ENCODE results near the gene RNF41.

The RNF41 gene

DNA sequence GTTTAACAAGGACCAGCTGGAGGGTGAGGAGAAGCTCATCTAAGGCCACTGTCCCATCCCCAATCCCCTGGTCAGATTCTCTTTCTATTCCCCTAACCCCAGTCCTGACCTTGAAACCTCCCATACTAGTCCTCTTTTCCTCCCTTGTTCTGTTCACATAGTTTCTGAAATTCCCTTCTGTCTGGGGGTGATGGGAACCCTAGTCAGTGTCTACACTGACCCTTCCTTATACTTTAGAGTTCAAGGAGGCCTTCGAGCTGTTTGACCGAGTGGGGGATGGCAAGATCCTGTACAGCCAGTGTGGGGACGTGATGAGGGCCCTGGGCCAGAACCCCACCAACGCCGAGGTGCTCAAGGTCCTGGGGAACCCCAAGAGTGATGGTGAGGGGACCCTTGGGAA lies 66.9 kb downstream of the RNF41 start:
- Histone ChIP-seq H3K9ac (ENCODE audit: low read length) (no peak overlapping the region), H3F3A (ENCODE audit: insufficient read depth, low read length) (peaks cover 31% of the 10 kb centered on the region), H3K9me3 (replicated peaks; ENCODE audit: insufficient read depth, low read length) (no peaks in the 10 kb centered on the region), H3K4me2 (ENCODE audit: low read depth, low read length) (no peak overlapping the region), H3K9me2 (replicated peaks; ENCODE audit: insufficient read depth, low read length) (no peaks in the 10 kb centered on the region), H3K79me2 (ENCODE audit: low read length) (peaks cover 32% of the 10 kb centered on the region), H2AFZ (ENCODE audit: low read length) (no peak overlapping the region), H3K36me3 (replicated peaks; ENCODE audit: insufficient read depth, low read length) (no peaks in the 10 kb centered on the region; the same call in 1 of the 2 replicates), H3K27ac (ENCODE audit: low read length) (no peak overlapping the region), H4K20me1 (ENCODE audit: insufficient read depth, low read length) (no peaks in the 10 kb centered on the region), H3K4me1 (ENCODE audit: low read length) (peaks cover 20% of the 10 kb centered on the region), H3K4me3 (ENCODE audit: low read length) (no peak overlapping the region), H3K27me3 (replicated peaks; ENCODE audit: insufficient read depth, low read length) (no peaks in the 10 kb centered on the region)
- TF ChIP-seq, protein P1, sequence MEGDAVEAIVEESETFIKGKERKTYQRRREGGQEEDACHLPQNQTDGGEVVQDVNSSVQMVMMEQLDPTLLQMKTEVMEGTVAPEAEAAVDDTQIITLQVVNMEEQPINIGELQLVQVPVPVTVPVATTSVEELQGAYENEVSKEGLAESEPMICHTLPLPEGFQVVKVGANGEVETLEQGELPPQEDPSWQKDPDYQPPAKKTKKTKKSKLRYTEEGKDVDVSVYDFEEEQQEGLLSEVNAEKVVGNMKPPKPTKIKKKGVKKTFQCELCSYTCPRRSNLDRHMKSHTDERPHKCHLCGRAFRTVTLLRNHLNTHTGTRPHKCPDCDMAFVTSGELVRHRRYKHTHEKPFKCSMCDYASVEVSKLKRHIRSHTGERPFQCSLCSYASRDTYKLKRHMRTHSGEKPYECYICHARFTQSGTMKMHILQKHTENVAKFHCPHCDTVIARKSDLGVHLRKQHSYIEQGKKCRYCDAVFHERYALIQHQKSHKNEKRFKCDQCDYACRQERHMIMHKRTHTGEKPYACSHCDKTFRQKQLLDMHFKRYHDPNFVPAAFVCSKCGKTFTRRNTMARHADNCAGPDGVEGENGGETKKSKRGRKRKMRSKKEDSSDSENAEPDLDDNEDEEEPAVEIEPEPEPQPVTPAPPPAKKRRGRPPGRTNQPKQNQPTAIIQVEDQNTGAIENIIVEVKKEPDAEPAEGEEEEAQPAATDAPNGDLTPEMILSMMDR (IDR thresholded peaks at IDR 0.05; ENCODE audit: low read length), result no peak
- no peak for TF ChIP-seq EZH2 (optimal IDR thresholded peaks at IDR 0.05; ENCODE audit: low read depth, low read length)
- no peak for TF ChIP-seq EZH2phosphoT487 (IDR thresholded peaks at IDR 0.05; ENCODE audit: low read length)
- DNase-seq, result no peak

DNA sequence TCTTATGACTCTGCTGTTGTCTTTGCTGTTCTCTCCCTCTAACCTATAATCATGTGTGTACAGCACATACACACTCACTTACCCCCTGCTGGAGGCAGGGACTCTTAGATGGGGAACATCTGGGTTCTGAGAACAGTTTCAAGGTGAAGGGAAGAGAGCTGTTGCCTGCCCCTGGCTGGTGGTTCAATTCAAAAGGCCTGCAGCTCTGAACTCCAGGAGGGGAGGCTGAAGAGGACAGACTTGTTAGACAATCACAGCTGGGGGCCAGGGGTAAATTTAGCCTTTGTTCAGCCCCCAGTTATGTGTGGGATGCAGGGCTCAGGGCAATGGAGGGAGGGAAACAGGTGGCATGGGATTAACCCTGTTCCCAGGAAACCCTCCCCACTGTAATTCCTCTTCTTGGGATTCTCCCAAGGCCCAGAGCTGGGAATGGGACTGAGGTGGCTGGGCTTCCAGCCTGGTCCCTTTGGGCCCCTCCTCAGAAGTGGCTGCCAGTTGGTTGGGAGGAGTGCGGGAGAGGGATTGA lies 67.4 kb downstream of the RNF41 start:
- no peaks in the 10 kb centered on the region for H3K27me3 ChIP-seq (replicated peaks; ENCODE audit: insufficient read depth, low read length)
- TF ChIP-seq, protein P1 (IDR thresholded peaks at IDR 0.05; ENCODE audit: low read length), result no peak
- TF ChIP-seq EZH2phosphoT487 (IDR thresholded peaks at IDR 0.05; ENCODE audit: low read length) (no peak), EZH2 (optimal IDR thresholded peaks at IDR 0.05; ENCODE audit: low read depth, low read length) (no peak)
- no peaks in the 10 kb centered on the region for H4K20me1 ChIP-seq (ENCODE audit: insufficient read depth, low read length)
- H3K79me2 ChIP-seq (ENCODE audit: low read length), result peaks cover 27% of the 10 kb centered on the region
- H2AFZ ChIP-seq (ENCODE audit: low read length), result no peak overlapping the region
- H3K4me2 ChIP-seq (ENCODE audit: low read depth, low read length), result no peak overlapping the region
- H3K36me3 ChIP-seq (replicated peaks; ENCODE audit: insufficient read depth, low read length), result no peaks in the 10 kb centered on the region
- H3K4me3 ChIP-seq (ENCODE audit: low read length), result no peak overlapping the region
- H3K4me1 ChIP-seq (ENCODE audit: low read length), result peaks cover 17% of the 10 kb centered on the region
- DNase-seq, result no peak
- peaks cover 29% of the 10 kb centered on the region for H3F3A ChIP-seq (ENCODE audit: insufficient read depth, low read length)
- no peak overlapping the region for H3K27ac ChIP-seq (ENCODE audit: low read length)
- no peaks in the 10 kb centered on the region for H3K9me3 ChIP-seq (replicated peaks; ENCODE audit: insufficient read depth, low read length)
- no peak overlapping the region for H3K9ac ChIP-seq (ENCODE audit: low read length)
- no peaks in the 10 kb centered on the region for H3K9me2 ChIP-seq (replicated peaks; ENCODE audit: insufficient read depth, low read length)

DNA sequence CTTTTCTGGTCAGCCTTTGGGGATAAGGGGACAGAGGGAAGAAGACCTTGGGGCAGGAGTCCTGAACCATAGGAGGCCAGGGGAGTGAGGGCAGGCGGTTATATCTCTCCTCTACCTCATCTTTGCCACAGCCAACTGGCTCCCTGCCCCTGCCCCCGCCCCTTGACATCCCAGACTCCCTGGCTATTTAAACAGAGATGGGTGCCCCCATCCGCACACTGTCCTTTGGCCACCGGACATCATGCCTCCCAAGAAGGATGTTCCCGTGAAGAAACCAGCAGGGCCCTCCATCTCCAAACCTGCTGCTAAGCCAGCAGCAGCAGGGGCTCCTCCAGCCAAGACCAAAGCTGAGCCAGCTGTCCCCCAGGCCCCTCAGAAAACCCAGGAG lies 68.0 kb downstream of the RNF41 start:
- Histone ChIP-seq H3K9ac (ENCODE audit: low read length) (peak overlapping the region; percentile 81; the same call in 1 of the 2 replicates), H3K4me3 (ENCODE audit: low read length) (no peak overlapping the region), H3K79me2 (ENCODE audit: low read length) (peaks cover 21% of the 10 kb centered on the region), H4K20me1 (ENCODE audit: insufficient read depth, low read length) (no peaks in the 10 kb centered on the region), H3K27ac (ENCODE audit: low read length) (no peak overlapping the region), H3K9me2 (replicated peaks; ENCODE audit: insufficient read depth, low read length) (no peaks in the 10 kb centered on the region), H3K4me1 (ENCODE audit: low read length) (peaks cover 17% of the 10 kb centered on the region), H2AFZ (ENCODE audit: low read length) (no peak overlapping the region), H3K36me3 (replicated peaks; ENCODE audit: insufficient read depth, low read length) (no peaks in the 10 kb centered on the region), H3F3A (ENCODE audit: insufficient read depth, low read length) (peaks cover 27% of the 10 kb centered on the region), H3K27me3 (replicated peaks; ENCODE audit: insufficient read depth, low read length) (no peaks in the 10 kb centered on the region), H3K4me2 (ENCODE audit: low read depth, low read length) (peak overlapping the region; percentile 97), H3K9me3 (replicated peaks; ENCODE audit: insufficient read depth, low read length) (no peaks in the 10 kb centered on the region)
- no peak for TF ChIP-seq EZH2 (optimal IDR thresholded peaks at IDR 0.05; ENCODE audit: low read depth, low read length)
- TF ChIP-seq EZH2phosphoT487 (IDR thresholded peaks at IDR 0.05; ENCODE audit: low read length), result no peak
- TF ChIP-seq, protein P1 (IDR thresholded peaks at IDR 0.05; ENCODE audit: low read length), result no peak
- no peak for DNase-seq
